OCI-LY1 (cell line): ENCODE results near the gene SLC6A9.

Source experiments
- H2AFZ ChIP-seq: fragments of 200-600 bp; sonication (generic), shearing (Covaris generic); 2 replicates; pipeline ENCODE4 v1.6.0; 2014; ENCODE audit warnings: antibody characterized with exemption, mild to moderate bottlenecking, low read length
- H3F3A ChIP-seq: fragments of 200-600 bp; sonication (generic), shearing (Covaris generic); 2 replicates; pipeline ENCODE4 v1.6.0; 2014; ENCODE audit warnings: mild to moderate bottlenecking, antibody characterized with exemption, low read length, moderate library complexity; ENCODE audit not compliant: insufficient read depth
- H3K27ac ChIP-seq: fragments of 200-600 bp; sonication (generic); 2 replicates; pipeline ENCODE4 v1.5.1; 2014; ENCODE audit warnings: low read length, mixed run types, mild to moderate bottlenecking, low read depth; ENCODE audit not compliant: poor library complexity, severe bottlenecking
- H3K27me3 ChIP-seq: fragments of 200-600 bp; sonication (generic); 2 replicates; pipeline ENCODE4 v1.6.0; 2014; ENCODE audit warnings: antibody characterized with exemption, mild to moderate bottlenecking, low read length, moderate library complexity; ENCODE audit not compliant: insufficient read depth
- H3K36me3 ChIP-seq: fragments of 200-600 bp; sonication (generic); 2 replicates; pipeline ENCODE4 v1.6.1; 2014; ENCODE audit warnings: mild to moderate bottlenecking, antibody characterized with exemption, low read length, moderate library complexity, mixed read lengths; ENCODE audit not compliant: insufficient read depth
- H3K4me1 ChIP-seq: fragments of 200-600 bp; sonication (generic); 2 replicates; pipeline ENCODE4 v1.5.1; 2014; ENCODE audit warnings: mild to moderate bottlenecking, low read length, moderate library complexity; ENCODE audit not compliant: insufficient read depth, severe bottlenecking
- H3K4me2 ChIP-seq: fragments of 200-600 bp; sonication (generic), shearing (Covaris generic); 2 replicates; pipeline ENCODE4 v1.6.1; 2014; ENCODE audit warnings: low read length
- H3K4me3 ChIP-seq: fragments of 200-600 bp; sonication (generic); 2 replicates; pipeline ENCODE4 v1.5.1; 2014; ENCODE audit warnings: low read length, low read depth, mild to moderate bottlenecking, mixed read lengths; ENCODE audit not compliant: poor library complexity, severe bottlenecking
- H3K79me2 ChIP-seq: fragments of 200-600 bp; shearing (Covaris generic); 2 replicates; pipeline ENCODE4 v1.6.1; 2016; ENCODE audit warnings: mixed run types, low read length, mixed read lengths; ENCODE audit not compliant: insufficient read depth
- H3K9ac ChIP-seq: fragments of 200-600 bp; sonication (generic), shearing (Covaris generic); 2 replicates; pipeline ENCODE4 v1.6.1; 2014; ENCODE audit warnings: mild to moderate bottlenecking, low read length, mixed read lengths
- H3K9me2 ChIP-seq: fragments of 200-600 bp; sonication (generic), shearing (Covaris generic); 2 replicates; pipeline ENCODE4 v1.6.1; 2014; ENCODE audit warnings: low read depth, mild to moderate bottlenecking, low read length, mixed read lengths
- H3K9me3 ChIP-seq: fragments of 200-600 bp; shearing (Covaris generic); 2 replicates; pipeline ENCODE4 v1.6.1; 2014; ENCODE audit warnings: low read length, mixed read lengths
- H4K20me1 ChIP-seq: fragments of 200-600 bp; sonication (generic), shearing (Covaris generic); 2 replicates; pipeline ENCODE4 v1.6.0; 2016; ENCODE audit warnings: mild to moderate bottlenecking, low read length; ENCODE audit not compliant: insufficient read depth
- EZH2 ChIP-seq: fragments of 200-600 bp; sonication (generic), shearing (Covaris generic); IDR thresholded peaks from 2 replicates; pipeline ENCODE4 v1.8.0; 2017; ENCODE audit warnings: borderline replicate concordance, mixed run types, mild to moderate bottlenecking, antibody characterized with exemption, low read length, moderate library complexity, mixed read lengths
- TF ChIP-seq, protein P1 (sequence below): fragments of 200-600 bp; sonication (generic), shearing (Covaris generic); IDR thresholded peaks from 2 replicates; pipeline ENCODE4 v1.5.1; 2017; ENCODE audit warnings: mild to moderate bottlenecking, antibody characterized with exemption, low read length, moderate library complexity, mixed read lengths

The SLC6A9 gene

GRCh38 chr1:44044071-44044801 lies 13.0 kb upstream of the SLC6A9 start:
- no peak overlapping the region for H3K4me2 ChIP-seq
- H4K20me1 ChIP-seq: no peaks in the 10 kb centered on the region
- no peaks in the 10 kb centered on the region for H3K9me3 ChIP-seq
- H3K9me2 ChIP-seq: no peaks in the 10 kb centered on the region
- H3K36me3 ChIP-seq: no peaks in the 10 kb centered on the region
- H3K79me2 ChIP-seq: no peaks in the 10 kb centered on the region
- no peak overlapping the region for H2AFZ ChIP-seq
- no peak overlapping the region for H3K9ac ChIP-seq
- no peak overlapping the region for H3K4me3 ChIP-seq
- H3K27ac ChIP-seq: no peak overlapping the region
- TF ChIP-seq, protein P1, sequence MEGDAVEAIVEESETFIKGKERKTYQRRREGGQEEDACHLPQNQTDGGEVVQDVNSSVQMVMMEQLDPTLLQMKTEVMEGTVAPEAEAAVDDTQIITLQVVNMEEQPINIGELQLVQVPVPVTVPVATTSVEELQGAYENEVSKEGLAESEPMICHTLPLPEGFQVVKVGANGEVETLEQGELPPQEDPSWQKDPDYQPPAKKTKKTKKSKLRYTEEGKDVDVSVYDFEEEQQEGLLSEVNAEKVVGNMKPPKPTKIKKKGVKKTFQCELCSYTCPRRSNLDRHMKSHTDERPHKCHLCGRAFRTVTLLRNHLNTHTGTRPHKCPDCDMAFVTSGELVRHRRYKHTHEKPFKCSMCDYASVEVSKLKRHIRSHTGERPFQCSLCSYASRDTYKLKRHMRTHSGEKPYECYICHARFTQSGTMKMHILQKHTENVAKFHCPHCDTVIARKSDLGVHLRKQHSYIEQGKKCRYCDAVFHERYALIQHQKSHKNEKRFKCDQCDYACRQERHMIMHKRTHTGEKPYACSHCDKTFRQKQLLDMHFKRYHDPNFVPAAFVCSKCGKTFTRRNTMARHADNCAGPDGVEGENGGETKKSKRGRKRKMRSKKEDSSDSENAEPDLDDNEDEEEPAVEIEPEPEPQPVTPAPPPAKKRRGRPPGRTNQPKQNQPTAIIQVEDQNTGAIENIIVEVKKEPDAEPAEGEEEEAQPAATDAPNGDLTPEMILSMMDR: no peak
- no peak for TF ChIP-seq EZH2
- no peaks in the 10 kb centered on the region for H3K4me1 ChIP-seq
- H3K27me3 ChIP-seq: no peaks in the 10 kb centered on the region
- no peaks in the 10 kb centered on the region for H3F3A ChIP-seq

DNA sequence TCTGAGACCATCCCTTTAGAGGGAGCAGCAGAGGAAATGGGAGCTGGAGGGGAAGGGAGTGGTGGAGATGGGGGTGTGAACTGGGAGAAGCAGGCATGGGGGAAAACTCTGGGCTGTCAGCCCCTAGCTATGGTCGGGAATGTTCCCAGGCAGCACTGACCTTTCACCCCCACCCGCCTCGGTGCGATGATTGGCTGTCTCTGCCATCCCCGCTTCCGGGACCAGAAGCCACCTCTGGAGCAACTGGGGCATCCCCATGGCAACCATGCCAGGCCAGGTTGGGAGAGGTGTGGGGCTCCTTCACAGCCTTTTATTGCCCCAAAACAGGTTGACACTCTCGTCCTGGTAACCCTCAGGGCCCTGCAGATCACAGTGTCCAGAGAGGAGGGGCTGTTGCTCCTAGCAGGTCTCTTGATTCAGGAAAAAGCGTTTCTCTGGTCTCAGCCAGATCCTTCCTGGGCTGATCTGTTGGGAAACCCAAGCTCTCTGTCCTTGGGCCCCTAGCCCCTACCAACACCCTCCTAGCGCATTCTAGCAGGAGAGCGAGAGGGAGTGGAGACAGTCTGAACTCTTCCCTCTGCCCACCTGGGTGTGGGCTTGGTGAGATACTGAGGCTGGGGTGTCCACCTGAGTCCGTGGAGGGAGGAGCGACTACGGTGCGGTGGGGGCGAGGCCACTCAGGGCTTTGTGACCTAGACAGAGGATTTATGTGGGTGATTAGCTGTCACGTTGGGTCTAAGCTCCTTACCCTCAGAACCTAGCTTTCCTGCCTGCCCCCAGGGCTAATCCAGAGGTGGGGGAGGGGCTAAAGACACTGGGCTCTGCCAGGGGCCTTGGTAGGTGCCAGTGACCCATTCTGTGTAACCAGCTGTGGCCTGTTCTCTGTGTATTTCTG lies 12.2 kb upstream of the SLC6A9 start:
- H2AFZ ChIP-seq: no peak overlapping the region
- no peaks in the 10 kb centered on the region for H3K4me1 ChIP-seq
- TF ChIP-seq EZH2: no peak
- TF ChIP-seq, protein P1: no peak
- no peak overlapping the region for H3K9ac ChIP-seq
- H4K20me1 ChIP-seq: no peaks in the 10 kb centered on the region
- no peaks in the 10 kb centered on the region for H3K79me2 ChIP-seq
- H3K9me2 ChIP-seq: no peaks in the 10 kb centered on the region
- H3K27me3 ChIP-seq: no peaks in the 10 kb centered on the region
- H3K4me2 ChIP-seq: no peak overlapping the region
- H3K9me3 ChIP-seq: no peaks in the 10 kb centered on the region
- H3K4me3 ChIP-seq: no peak overlapping the region
- no peak overlapping the region for H3K27ac ChIP-seq
- no peaks in the 10 kb centered on the region for H3K36me3 ChIP-seq
- H3F3A ChIP-seq: no peaks in the 10 kb centered on the region

GRCh38 chr1:44040846-44041245 lies 9.6 kb upstream of the SLC6A9 start:
- H3K9me3 ChIP-seq: no peaks in the 10 kb centered on the region
- no peaks in the 10 kb centered on the region for H3K36me3 ChIP-seq
- TF ChIP-seq EZH2: no peak
- TF ChIP-seq, protein P1: no peak
- H3F3A ChIP-seq: no peaks in the 10 kb centered on the region
- no peak overlapping the region for H3K27ac ChIP-seq
- no peak overlapping the region for H3K4me2 ChIP-seq
- no peaks in the 10 kb centered on the region for H4K20me1 ChIP-seq
- H3K4me3 ChIP-seq: no peak overlapping the region
- H3K27me3 ChIP-seq: no peaks in the 10 kb centered on the region
- no peaks in the 10 kb centered on the region for H3K4me1 ChIP-seq
- no peaks in the 10 kb centered on the region for H3K9me2 ChIP-seq
- H2AFZ ChIP-seq: no peak overlapping the region
- no peaks in the 10 kb centered on the region for H3K79me2 ChIP-seq
- H3K9ac ChIP-seq: no peak overlapping the region
